GM23248 (cell line): ENCODE data around the gene OPRM1. TPM values are rescaled to one million over a fixed set of nuclear protein-coding genes. Genes with fewer than 3 reads are reported as not detected.
A peak's percentile ranks its signal among the peaks of the same experiment; 100 is the strongest.

Experiments
- DNase-seq: peaks from one replicate; pipeline ENCODE4 v3.0.0-alpha.2; 2015
- H2AFZ ChIP-seq: fragments of 200-600 bp; sonication (generic); 2 replicates; pipeline ENCODE4 v1.6.1; 2016; ENCODE audit warnings: antibody characterized with exemption
- H3F3A ChIP-seq: fragments of 200-600 bp; sonication (generic); 2 replicates; pipeline ENCODE4 v1.6.1; 2016; ENCODE audit warnings: mild to moderate bottlenecking, antibody characterized with exemption, mixed run types; ENCODE audit not compliant: insufficient read depth
- H3K27ac ChIP-seq: fragments of 200-600 bp; sonication (generic); 2 replicates; pipeline ENCODE4 v1.5.1; 2016; ENCODE audit warnings: mild to moderate bottlenecking
- H3K27me3 ChIP-seq: fragments of 200-600 bp; sonication (generic); replicated peaks from 2 replicates; pipeline ENCODE4 v1.6.1; 2016; ENCODE audit warnings: mild to moderate bottlenecking; ENCODE audit not compliant: insufficient read depth
- H3K36me3 ChIP-seq: fragments of 200-600 bp; sonication (generic); 2 replicates; pipeline ENCODE4 v1.6.1; 2016; ENCODE audit warnings: low read depth, mild to moderate bottlenecking
- H3K4me1 ChIP-seq: fragments of 200-600 bp; sonication (generic); 2 replicates; pipeline ENCODE4 v1.6.1; 2016; ENCODE audit warnings: mild to moderate bottlenecking; ENCODE audit not compliant: insufficient read depth
- H3K4me2 ChIP-seq: fragments of 200-600 bp; sonication (generic); one replicate; pipeline ENCODE4 v1.6.1; 2016; ENCODE audit warnings: mild to moderate bottlenecking; ENCODE audit not compliant: unreplicated experiment
- H3K4me3 ChIP-seq: fragments of 200-600 bp; sonication (generic); 2 replicates; pipeline ENCODE4 v1.5.1; 2016; ENCODE audit warnings: mild to moderate bottlenecking
- H3K79me2 ChIP-seq: fragments of 200-600 bp; sonication (generic); 2 replicates; pipeline ENCODE4 v1.6.1; 2016; ENCODE audit warnings: mild to moderate bottlenecking; ENCODE audit not compliant: insufficient read depth
- H3K9ac ChIP-seq: fragments of 200-600 bp; sonication (generic); 2 replicates; pipeline ENCODE4 v1.6.1; 2016; ENCODE audit warnings: mild to moderate bottlenecking
- H3K9me2 ChIP-seq: fragments of 200-600 bp; sonication (generic); 2 replicates; pipeline ENCODE4 v1.6.1; 2016; ENCODE audit warnings: mixed run types, mild to moderate bottlenecking, moderate library complexity; ENCODE audit not compliant: insufficient read depth
- H3K9me3 ChIP-seq: fragments of 200-600 bp; sonication (generic); one replicate; pipeline ENCODE4 v1.6.1; 2017; ENCODE audit warnings: low read depth
- H4K20me1 ChIP-seq: fragments of 200-600 bp; sonication (generic); 2 replicates; pipeline ENCODE4 v1.6.0; 2016; ENCODE audit not compliant: insufficient read depth
- EZH2 ChIP-seq: fragments of 200-600 bp; sonication (generic); IDR thresholded peaks from 2 replicates; pipeline ENCODE4 v1.6.1; 2018; ENCODE audit warnings: antibody characterized with exemption, mild to moderate bottlenecking; ENCODE audit not compliant: insufficient read depth, poor library complexity, severe bottlenecking
- EZH2phosphoT487 ChIP-seq: fragments of 200-600 bp; sonication (generic); IDR thresholded peaks from 2 replicates; pipeline ENCODE4 v1.6.1; 2018; ENCODE audit warnings: antibody characterized with exemption, moderate library complexity, mild to moderate bottlenecking, low read depth; ENCODE audit not compliant: insufficient read depth
- WGBS, 2 experiments: methylation state at CpG; one replicate each; pipeline ENCODE4 v1.1.6; 2015 to 2017; ENCODE audit warnings: low lambda C conversion rate in 2 of 2, low coverage in 1 of 2; ENCODE audit errors: missing lambda C conversion rate in 2 of 2; 5-methylcytosine and 5-hydroxymethylcytosine counted together
- in situ Hi-C: fragments of 300-500 bp; cut with MboI; formaldehyde crosslinking; loops from 2 replicates; pipeline ENCODE4 v1.15.0; 2020
- polyA plus RNA-seq: library from polyadenylated mRNA; unstranded; fragments of >200 nt; fragmentation: Nextera tagmentation; extraction: Ambion mirVana; gene quantifications from 2 replicates; pipeline ENCODE4 v1.2.1, GENCODE V29; 2016
- total RNA-seq: library from RNA; depleted of rRNA; stranded (reverse); fragments of >200 nt; shearing (Covaris generic); gene quantifications from 2 replicates; pipeline ENCODE4 v1.2.3, GENCODE V29; 2014; rRNA removed

The OPRM1 gene
- total RNA-seq (not detected in 2 replicates), polyA plus RNA-seq (not detected in 2 replicates)

DNA sequence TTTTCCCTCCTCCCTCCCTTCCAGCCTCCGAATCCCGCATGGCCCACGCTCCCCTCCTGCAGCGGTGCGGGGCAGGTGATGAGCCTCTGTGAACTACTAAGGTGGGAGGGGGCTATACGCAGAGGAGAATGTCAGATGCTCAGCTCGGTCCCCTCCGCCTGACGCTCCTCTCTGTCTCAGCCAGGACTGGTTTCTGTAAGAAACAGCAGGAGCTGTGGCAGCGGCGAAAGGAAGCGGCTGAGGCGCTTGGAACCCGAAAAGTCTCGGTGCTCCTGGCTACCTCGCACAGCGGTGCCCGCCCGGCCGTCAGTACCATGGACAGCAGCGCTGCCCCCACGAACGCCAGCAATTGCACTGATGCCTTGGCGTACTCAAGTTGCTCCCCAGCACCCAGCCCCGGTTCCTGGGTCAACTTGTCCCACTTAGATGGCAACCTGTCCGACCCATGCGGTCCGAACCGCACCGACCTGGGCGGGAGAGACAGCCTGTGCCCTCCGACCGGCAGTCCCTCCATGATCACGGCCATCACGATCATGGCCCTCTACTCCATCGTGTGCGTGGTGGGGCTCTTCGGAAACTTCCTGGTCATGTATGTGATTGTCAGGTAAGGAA lies at the start of gene OPRM1:
Gene OPRM1, plus strand, starts transcription at position 10 of the 612 bp plus-strand sequence. Its CDS starts 305 bp downstream, at position 315.
- TF ChIP-seq EZH2: no peak
- no peak for TF ChIP-seq EZH2phosphoT487
- DNase-seq: peak; percentile 47

GRCh38 chr6:153989989-153990388 lies 49.1 kb upstream of the OPRM1 start:
- no peaks in the 10 kb centered on the region for H3K36me3 ChIP-seq
- 14 to 21% methylated on average over 1 of the region's 1 CpG for WGBS, 2 experiments
- no peak overlapping the region for H2AFZ ChIP-seq

More for the DNA sequence above, at the start of gene OPRM1:
- no peaks in the 10 kb centered on the region for H3F3A ChIP-seq
- 3 to 6% methylated on average over 38 of the region's 38 CpGs for whole genome bisulfite sequencing, 2 experiments
- no peak within 1 kb of the TSS for H3K27ac ChIP-seq
- H3K4me1 ChIP-seq: no peaks in the 10 kb centered on the region
- H4K20me1 ChIP-seq: no peaks in the 10 kb centered on the region
- H2AFZ ChIP-seq: no peak within 1 kb of the TSS
- no peaks in the 10 kb centered on the region for H3K9me3 ChIP-seq
- no peak within 1 kb of the TSS for H3K4me3 ChIP-seq
- no peaks in the 10 kb centered on the region for H3K79me2 ChIP-seq
- in situ Hi-C loops: no loop called here
- H3K36me3 ChIP-seq: no peaks in the 10 kb centered on the region
- no peaks in the 10 kb centered on the region for H3K9me2 ChIP-seq
- H3K27me3 ChIP-seq: no peaks in the 10 kb centered on the region
- no peak within 1 kb of the TSS for H3K9ac ChIP-seq
- no peak within 1 kb of the TSS for H3K4me2 ChIP-seq

DNA sequence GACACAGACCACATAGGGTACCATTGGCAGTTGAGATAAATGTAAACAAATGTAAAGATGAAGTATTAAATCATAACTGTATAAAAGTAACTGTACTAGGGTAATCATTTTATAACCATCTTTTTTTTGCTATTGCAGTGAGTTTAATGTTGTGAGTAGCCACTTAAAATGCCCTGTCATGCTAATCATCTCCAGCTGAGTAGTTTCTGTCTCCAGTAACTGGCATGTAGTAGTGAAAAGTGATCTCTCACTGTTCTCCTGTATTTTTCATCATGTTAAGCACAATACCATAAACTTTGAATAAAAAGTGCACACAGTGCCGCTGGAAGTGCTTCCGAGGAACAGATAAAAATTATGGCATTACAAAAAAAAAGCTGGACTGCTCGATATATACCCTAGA lies 45.0 kb upstream of the OPRM1 start:
- Histone ChIP-seq H3K27ac (no peak overlapping the region), H3K4me2 (no peak overlapping the region), H3K36me3 (no peaks in the 10 kb centered on the region), H4K20me1 (no peaks in the 10 kb centered on the region), H3F3A (no peaks in the 10 kb centered on the region), H2AFZ (no peak overlapping the region), H3K4me3 (no peak overlapping the region), H3K4me1 (no peaks in the 10 kb centered on the region), H3K9me2 (no peaks in the 10 kb centered on the region), H3K27me3 (no peaks in the 10 kb centered on the region; the same call in 1 of the 2 replicates), H3K79me2 (no peaks in the 10 kb centered on the region), H3K9ac (no peak overlapping the region), H3K9me3 (no peaks in the 10 kb centered on the region)
- no peak for TF ChIP-seq EZH2phosphoT487
- TF ChIP-seq EZH2: no peak
- 13 to 14% methylated on average over 3 of the region's 3 CpGs for WGBS, 2 experiments
- in situ Hi-C loops: no loop called here
- no peak for DNase-seq

More at GRCh38 chr6:153989989-153990388, 49.1 kb upstream of the OPRM1 start:
- TF ChIP-seq EZH2 (no peak), EZH2phosphoT487 (no peak)
- H4K20me1 ChIP-seq: no peaks in the 10 kb centered on the region
- no peaks in the 10 kb centered on the region for H3K79me2 ChIP-seq
- in situ Hi-C loops: no loop called here
- H3K4me2 ChIP-seq: no peak overlapping the region
- H3K27me3 ChIP-seq: no peaks in the 10 kb centered on the region; the same call in 1 of the 2 replicates
- H3K4me1 ChIP-seq: no peaks in the 10 kb centered on the region
- H3K27ac ChIP-seq: no peak overlapping the region
- H3K9me2 ChIP-seq: no peaks in the 10 kb centered on the region
- H3F3A ChIP-seq: no peaks in the 10 kb centered on the region
- no peak for DNase-seq
- no peaks in the 10 kb centered on the region for H3K9me3 ChIP-seq
- no peak overlapping the region for H3K9ac ChIP-seq
- no peak overlapping the region for H3K4me3 ChIP-seq

DNA sequence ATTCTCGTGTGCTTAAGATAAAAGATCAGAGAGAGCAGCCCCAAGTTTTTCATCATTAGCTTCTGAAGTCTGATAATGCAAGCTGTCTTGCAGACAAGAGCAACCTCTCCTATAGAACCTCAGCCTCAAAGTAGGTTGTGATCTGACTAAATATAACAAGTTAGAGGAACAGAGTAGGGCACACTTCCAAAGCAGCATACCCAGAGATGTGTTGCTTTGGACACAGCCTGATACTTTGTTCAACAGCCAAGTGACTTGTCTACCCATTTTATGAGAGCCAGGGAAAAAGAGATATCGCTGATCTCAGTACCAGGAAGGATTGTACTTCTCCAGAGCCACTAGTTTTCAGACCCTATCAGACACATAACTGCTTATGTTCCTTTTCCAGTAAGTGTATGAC lies 44.2 kb upstream of the OPRM1 start:
- in situ Hi-C loops: no loop called here
- Histone ChIP-seq H3F3A (no peaks in the 10 kb centered on the region), H2AFZ (no peak overlapping the region), H3K9ac (no peak overlapping the region), H3K36me3 (no peaks in the 10 kb centered on the region), H3K79me2 (no peaks in the 10 kb centered on the region), H3K9me3 (no peaks in the 10 kb centered on the region), H3K4me2 (no peak overlapping the region), H3K9me2 (no peaks in the 10 kb centered on the region), H3K27ac (no peak overlapping the region), H3K4me1 (no peaks in the 10 kb centered on the region), H4K20me1 (no peaks in the 10 kb centered on the region), H3K4me3 (no peak overlapping the region), H3K27me3 (no peaks in the 10 kb centered on the region; the same call in 1 of the 2 replicates)
- 14 to 39% methylated on average over 2 of the region's 2 CpGs for WGBS, 2 experiments
- no peak for DNase-seq
- TF ChIP-seq EZH2 (no peak), EZH2phosphoT487 (no peak)

DNA sequence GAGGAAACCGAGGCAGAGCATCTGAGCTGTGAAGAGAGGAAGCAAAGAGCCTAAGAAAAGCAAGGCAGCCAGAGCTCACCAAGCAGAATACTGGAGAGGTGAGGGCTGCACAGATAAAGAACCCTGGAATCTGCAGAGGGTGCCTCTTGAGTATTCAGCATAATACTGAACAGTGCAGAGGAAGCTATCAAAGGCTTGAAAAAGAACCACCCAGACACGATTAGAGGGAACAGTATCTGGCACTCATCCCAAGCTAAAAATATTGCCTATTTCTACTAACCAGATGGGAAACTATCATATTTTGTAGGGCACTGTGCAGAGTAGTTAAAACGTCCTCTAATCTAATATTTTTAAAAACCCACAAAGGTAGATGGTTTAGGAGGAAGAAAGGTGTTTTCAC lies 41.8 kb upstream of the OPRM1 start:
- no peaks in the 10 kb centered on the region for H3F3A ChIP-seq
- no peak overlapping the region for H3K9ac ChIP-seq
- no peaks in the 10 kb centered on the region; the same call in 1 of the 2 replicates for H3K27me3 ChIP-seq
- H3K4me3 ChIP-seq: no peak overlapping the region
- no peaks in the 10 kb centered on the region for H3K36me3 ChIP-seq
- H3K9me3 ChIP-seq: no peaks in the 10 kb centered on the region
- TF ChIP-seq EZH2 (no peak), EZH2phosphoT487 (no peak)
- H3K4me2 ChIP-seq: no peak overlapping the region
- no peaks in the 10 kb centered on the region for H3K79me2 ChIP-seq
- in situ Hi-C loops: no loop called here
- no peak for DNase-seq
- H2AFZ ChIP-seq: no peak overlapping the region
- H3K4me1 ChIP-seq: no peaks in the 10 kb centered on the region
- H4K20me1 ChIP-seq: no peaks in the 10 kb centered on the region
- H3K27ac ChIP-seq: no peak overlapping the region
- WGBS, 2 experiments: 0 to 11% methylated on average over 3 of the region's 3 CpGs
- H3K9me2 ChIP-seq: no peaks in the 10 kb centered on the region
